Smooth muscle cell of the brain vasculature (primary cell): Measurements from ENCODE around the gene PACRG.
"Not testable (repeated sequence)": the region's sequence is repeated elsewhere in the genome, so short reads cannot be mapped to it uniquely, and the experiment has no call there.

Experiments
- DNase-seq: peaks from one replicate; pipeline ENCODE4 v3.0.0-alpha.2; 2012; ENCODE audit warnings: low read depth, low spot score

The PACRG gene

DNA sequence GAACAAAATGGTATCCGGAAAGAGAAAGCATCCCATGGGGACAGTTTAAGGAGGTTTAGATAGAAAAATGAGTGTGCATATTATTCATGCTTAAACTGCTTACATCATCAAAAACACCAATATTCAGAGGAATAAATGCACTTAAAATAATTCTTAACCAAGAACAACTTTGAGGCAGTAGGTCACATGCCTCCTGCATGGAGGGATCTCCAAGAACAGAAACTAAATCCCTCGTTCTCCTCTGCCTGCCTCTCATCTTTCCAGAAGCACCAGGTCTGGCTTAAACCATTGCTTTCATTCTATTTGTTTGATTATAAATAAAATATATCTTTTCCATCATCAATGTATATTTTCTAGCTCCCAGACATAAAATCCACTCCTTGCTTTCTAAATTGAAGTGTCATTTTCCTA is 583.2 kb downstream of the PACRG start:
- no peak for DNase-seq

DNA sequence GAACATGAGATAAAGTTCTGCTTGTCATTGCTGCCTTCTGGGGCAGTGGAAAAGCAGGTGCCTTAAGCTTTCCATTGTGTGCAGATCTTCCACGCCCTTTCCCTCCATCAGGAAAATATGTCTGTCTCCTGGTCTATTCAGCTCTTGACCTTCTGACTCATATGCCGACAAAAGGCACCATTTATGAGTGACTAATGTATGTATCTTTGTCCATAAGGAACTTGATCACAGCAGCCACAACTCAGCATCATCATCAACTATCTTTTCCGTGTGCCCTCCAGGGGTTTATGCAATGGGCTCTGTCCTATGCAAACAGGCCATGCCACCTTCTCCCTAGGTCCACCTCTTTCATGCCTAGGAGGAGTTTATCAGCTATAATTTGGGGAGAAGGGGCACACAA is 584.1 kb downstream of the PACRG start:
- DNase-seq: no peak

DNA sequence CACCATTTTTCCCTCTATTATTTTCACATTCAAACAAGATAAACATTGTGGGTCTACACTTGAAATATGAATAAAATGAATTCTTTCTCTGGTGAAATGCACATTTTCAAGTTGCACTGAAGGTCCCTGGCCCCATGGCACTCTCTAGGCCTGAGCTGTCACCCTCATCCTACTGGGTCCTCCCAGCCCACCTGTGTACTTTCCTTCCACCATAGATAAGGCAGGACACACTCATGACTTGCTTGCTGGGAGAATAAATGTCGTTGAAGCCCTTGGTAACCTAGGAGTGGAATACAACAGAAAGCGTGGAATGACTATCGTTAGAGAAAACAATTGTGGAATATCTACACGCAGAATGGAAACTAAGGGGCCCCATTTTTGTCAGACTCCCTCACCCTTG is 585.8 kb downstream of the PACRG start:
- DNase-seq: no peak

DNA sequence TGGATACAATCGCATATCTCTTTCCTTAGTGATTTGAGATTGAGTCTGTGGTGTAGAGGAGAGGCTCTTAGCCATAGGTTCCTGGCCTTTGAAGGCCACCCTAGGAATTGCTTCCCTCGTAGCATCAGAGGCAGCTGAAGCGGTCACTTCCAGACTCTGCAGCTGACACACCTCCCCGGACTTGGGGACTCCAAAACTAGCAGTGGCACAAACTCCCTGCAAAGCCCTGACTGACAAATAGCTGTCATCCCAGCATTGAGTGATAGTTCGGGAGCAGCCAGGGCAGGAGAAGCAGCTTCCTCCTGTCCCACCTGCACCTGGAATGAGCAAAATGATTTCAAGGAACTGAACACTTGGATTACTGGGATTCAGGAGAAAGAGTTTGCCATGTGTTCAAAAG is 586.2 kb downstream of the PACRG start:
- no peak for DNase-seq

DNA sequence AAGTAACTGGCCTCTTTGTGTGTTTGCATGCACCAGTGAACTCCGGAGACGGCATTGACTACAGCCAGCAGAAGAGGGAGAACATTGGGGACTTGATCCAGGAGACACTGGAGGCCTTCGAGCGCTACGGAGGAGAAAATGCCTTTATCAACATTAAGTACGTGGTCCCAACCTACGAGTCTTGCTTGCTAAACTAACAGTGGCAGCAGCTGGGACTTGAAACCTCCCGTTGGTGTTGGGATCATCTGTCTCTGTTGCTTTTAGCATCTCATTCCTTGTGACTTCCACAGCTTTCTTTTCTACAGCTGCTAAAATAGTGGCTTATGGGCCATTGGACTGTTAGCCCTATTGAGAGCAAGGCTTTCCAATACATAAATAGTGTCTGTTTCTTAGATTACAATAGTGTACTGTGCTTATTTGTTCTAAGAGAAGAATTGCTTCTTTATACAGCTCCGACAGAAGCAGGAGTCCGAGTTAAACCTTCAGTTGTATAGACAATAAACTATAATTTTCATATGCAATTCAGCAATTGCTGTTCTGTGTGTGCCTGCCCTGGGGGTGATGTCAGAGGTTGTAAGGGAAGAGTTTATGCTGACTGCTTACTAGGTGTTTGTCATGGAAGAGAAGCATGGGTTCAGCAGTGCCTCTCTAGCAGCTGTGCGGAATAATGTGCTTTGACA is 587.2 kb downstream of the PACRG start:
- DNase-seq: no peak

DNA sequence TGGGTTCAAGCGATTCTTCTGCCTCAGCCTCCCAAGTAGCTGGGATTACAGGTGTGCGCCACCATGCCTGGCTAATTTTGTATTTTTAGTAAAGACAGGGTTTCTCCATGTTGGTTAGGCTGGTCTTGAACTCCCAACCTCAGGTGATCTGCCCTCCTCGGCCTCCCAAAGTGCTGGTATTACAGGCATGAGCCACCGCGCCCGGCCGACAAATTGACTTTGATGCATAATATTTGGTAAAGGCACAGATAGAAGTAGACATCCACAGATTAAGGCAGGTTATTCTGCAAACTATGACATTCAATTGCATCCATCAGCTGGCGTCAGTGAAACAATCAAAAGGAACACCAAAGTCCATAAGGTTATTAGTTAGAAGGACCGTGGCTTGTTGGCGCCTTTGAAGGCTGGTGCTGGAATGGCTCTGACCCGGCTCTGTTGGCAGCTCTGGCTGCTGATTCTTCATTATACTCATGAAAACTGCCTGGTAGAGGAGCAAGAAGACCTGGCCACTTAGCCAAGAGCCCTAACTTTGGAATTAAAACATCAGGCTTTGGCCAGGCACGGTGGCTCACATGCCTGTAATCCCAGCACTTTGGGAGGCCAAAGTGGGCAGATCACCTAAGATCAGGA is 589.2 kb downstream of the PACRG start:
- DNase-seq: not testable (repeated sequence)

DNA sequence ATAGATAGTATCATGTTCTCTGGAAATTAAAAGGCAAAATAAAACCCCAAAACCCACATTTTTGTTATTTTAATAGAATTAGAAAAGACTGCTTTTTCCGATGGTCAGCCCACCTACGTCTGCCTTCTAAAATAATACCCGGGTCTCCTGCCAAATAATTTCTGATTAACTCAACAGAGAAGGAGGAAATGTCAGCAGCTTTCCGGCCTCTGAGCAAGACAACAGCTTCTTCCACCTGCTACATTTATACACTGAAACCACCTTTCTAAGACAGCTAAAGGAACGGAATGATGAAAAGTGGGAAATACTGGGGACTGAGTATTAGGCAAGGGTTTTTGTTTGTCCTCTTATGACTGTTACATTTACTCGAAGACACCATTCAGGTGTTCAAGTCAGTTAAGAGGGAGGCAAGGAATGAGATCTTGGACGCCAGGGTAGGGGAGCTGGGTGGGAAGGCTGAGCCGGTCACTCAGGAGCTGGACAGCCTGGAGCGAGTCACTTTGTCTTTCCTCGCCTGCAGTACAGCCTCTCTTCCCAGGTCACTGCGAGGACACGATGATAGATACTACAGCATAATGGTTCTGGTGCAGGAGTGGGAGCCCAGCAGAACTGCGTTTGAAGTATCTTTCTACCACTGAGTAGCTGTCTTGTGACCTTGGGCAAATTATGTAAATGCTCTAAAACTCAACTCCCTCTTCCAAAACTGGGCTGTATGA is 590.5 kb downstream of the PACRG start:
- DNase-seq: no peak

DNA sequence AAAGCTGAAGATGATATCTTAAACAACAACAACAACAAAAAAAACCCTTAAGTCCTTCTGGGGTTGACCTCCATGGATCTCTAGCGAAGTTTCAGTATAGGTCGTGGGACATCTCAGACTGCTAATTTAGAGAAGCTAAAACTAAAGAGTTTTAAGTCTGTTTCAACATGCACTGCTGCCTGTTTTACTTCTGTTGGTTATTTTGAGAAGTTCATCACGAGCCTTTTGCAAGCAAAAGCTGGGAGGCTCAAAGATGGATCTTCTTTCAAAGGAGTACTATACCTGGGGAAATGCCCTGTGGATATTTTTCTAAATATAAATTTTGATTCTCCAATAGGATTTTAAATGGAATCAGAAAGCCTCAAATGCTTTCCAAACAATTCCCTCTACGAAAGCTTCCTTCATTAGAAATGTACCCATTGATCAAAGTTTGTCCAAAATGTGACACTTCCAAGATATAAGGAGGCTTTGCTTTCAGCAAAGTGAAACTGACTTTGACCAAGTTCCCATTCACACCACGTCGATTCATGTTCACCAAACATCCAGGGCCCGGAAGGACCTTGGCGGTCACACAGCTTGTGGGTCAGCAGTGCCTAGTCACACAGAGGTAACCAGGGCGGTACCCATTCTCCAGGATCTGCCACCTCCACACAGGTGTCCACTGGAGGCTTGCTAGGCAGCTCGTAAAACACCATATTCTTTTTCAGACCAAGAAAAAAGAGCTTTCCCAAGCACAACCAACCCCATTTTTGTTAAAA is 592.0 kb downstream of the PACRG start:
- DNase-seq: no peak

DNA sequence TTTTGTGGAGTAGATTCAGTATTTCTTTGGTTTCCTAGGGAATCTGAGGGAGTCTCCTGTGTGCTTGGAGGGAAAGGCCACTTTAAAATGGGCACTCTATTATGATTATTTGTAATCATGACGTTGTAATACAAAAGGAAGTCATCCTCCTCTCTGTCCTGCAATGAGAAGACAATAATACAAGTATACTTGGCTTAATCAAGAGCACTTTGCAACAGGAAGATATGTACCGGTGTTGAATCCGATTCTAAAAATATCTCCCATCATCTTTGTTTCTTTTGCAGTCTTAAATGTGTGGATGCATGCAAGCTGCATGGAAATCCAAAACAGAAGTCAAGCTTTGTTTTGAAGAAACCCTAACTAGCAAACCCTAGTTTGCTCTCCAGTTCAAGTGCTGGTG is 592.6 kb downstream of the PACRG start:
- no peak for DNase-seq

DNA sequence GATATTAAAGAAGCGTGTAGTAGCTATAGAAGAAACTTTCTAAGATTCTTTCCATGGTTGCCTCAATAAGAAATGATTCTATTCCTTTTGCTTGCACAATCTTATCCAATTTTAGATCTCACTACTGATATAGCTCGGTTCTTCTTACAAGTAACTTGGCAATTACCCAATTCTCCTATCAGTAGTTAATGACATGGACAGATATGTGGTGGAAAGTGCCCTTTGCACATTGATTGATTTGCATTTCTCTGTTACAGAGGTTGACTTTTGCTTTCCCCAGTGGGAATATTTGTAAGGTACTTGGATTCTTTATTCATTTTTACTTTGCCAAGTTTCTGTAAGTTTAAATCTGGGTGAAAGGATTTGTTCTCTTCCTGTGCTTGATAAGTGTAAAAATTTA is 593.0 kb downstream of the PACRG start:
- no peak for DNase-seq

DNA sequence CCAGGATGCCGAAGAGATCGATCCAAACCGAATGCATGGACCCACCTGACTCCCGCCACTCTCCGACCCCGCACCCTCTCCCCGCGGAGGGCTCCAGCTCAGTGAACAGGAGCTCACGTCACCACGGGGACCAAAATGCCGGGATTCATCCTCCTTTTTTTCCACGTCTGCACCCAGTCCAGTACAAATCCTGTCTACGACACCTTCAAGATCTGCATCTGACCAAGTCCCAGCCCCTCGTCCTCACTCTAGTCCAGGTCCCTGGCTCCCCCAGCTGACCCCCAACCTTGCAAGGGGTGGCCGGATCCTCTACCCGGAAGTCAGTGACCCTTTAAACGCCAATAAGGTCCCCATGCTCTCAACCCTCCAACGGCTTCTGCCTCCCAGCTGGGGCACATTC is 593.9 kb downstream of the PACRG start:
- DNase-seq: no peak

DNA sequence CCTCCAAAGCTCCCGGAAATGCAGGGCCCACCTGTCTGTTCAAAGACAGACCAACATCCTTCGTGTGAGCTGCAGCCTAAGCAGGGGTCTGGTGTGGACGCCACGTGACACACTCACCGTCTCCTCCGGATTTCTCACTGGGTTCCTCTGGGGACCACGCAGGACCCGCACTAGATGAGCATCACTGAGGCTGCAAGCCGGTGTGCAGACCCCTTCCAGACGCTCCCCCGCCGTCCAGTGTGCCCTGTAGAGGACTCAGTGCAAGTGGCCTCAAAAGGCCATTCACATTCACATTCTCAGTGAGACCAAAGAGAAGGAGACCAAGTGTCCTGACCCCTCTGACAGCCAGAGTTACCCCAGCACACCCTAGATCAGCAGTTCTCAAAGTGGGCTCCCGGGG is 595.5 kb downstream of the PACRG start:
- DNase-seq: no peak

DNA sequence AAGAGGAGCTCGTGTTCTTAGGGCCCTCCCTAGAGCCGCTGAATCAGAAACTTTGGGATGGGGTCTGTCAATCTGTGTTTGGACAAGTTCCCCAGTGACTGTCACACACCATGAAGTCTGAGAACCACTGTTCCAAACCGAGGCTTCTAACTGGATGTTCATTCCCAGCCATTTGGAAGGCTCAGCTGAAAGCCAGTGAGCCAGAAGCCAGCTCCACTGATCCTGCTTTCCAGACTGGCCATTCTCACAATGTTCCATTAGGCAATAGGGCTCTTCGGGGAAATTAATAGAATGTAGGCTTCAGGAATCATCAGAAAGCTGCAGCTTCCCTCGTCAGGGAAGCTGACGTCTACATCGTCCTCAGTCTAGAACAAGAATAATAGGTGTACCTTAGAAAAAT is 595.9 kb downstream of the PACRG start:
- DNase-seq: no peak

DNA sequence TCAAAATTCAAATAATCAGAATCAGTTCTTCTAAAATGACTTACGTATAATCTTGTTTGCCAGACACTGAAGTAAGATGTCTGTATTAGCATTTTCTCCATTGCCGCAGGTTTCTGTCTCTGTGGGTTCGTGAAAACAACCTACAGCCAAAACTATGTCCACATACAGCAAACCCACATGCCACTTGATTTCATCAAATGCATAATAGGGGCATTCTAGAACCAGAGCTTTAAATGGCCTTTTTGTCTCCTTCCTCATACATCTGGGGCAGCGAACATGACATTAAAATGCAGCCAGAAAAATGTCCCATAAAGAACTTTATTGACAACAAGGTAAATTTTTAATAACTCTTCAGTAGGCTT is 596.5 kb downstream of the PACRG start:
- DNase-seq: no peak

DNA sequence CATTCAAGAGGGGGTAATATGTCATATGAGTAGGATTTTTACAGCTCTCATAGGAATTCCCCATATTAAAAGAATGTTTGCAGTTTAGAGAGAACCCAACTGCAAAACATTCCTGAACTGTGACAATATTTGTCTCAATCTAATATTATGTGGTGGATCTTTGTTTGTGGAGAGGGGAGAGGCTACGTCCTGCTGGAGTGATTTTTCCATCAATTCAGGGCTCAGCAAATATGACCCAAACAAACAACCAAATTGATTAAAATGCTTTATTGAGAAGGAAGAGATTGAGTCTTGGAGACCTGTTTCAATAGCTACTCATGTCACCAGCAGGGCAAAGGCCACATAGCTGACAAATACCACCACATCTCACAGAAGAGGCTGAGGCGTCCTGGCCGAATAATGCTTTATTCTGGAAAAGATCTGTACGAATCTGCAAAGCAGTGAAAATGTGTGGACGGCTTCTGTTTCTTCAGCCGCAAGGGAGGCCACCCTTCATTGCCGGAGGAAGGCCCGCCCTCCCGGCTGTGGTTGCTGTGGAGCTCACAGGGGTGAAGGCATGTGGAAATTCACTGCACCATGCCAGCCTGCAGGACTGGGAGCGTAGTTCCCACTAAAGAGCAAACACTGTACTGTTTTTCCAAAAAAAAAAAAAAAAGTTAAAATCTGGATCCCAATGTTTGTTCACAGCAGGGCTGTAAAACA is 597.1 kb downstream of the PACRG start:
- no peak for DNase-seq

DNA sequence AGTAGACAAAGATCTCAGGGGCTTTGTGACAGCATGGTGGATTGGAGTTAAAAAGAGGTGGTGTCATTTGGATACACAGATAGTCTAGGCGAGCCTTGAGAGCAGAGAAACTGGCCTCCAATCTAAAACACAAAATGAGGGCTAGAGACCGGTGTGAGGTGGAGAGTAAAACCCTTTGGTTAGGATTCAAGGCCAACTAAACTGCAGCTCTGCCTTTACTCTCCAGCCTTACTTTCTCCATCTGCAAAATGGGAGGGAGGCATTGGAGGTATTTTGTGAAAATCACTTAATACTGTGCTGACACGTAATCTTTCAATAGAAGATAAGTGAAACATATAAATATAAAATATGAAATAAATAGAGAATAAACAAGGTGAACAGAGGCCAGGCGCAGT is 597.6 kb downstream of the PACRG start:
- no peak for DNase-seq

DNA sequence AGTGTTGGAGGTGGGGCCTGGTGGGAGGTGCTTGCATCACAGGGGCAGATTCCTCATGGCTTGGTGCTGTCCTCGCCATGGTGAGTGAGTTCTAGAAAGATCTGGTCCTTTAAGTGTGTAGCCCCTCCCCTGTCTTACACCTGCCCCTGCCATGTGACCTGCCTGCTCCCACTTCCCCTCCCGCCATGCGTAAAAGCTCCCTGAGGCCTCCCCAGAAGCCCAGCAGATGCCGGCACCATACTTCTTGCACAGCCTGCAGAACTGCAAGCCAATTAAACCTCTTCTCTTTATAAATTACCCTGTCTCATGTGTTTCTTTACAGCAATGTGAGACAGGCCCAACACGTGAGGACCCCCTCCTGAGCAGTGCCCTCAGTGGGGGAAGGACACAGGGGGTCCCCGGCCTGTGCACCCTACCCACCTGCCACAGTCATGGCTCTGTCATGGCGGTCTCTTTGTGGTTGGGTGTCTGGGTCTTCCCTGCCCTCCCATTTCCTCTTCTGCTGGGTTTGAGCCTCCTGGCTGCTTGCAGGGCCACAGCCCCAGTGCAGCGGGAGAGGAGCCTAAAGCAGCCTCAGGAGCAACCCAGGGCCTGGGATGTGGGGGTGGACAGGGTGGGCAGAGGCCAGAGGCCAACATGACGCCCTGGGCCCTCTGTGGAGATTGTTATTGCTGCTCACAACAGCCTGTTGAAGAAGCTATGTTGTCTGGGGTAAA is 599.5 kb downstream of the PACRG start:
- no peak for DNase-seq

DNA sequence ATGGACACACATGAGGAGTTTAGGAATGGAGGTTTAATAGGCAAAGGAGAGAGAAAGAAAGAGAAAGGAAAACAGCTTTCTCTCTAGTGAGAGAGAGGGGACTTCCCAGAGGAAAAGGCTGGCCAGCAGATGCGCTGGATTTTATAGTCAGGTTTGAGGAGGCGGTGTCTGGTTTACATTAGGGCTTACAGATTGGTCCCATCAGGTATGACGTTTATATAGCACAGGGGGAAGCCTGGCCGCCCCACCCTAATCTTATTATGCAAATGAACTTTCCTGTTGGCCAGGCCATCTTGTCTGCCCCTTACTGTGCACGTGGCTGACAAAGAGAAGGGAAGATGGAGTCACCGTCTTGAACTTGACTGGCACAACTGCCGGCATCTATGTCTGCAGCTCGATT is 600.1 kb downstream of the PACRG start:
- DNase-seq: no peak

DNA sequence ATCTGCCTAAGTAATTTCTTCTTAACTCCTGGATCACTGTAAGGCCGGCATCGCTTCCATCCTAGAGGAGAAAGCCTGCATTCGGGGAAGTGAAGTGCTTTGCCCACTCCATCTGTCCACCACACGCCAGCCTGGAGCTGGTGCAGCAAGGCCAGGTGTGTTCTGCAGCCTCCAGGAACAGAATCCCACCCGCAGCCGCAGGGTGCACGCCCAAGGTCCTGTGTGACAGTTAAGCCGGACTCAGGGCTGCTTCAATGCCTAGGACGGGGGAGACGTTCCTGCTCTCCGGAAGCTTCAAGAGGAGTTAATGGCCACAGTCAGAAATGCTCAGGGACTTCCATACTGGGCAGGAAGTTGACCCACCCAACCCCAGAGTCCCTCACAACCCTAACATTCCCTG is 600.6 kb downstream of the PACRG start:
- DNase-seq: no peak

DNA sequence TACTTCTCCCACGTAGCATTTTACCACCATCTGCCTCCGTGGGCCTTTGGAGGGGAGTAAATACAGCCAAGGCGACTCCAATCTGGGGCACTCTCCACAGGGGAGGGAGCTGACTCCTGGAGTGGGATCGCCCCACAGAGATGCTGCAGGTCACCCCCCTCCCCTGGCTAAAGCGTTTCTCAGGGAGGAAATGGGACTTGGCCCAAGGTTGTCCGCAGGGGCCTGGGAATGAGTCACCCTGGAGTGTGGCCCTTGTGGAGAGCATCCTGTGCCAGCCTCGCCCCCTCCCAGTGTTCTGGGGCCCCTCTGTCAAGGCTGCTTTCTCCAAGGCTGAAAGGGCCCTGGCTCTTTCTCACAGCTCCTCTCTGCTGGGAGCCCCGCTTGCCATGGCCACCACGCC is 602.2 kb downstream of the PACRG start:
- DNase-seq: peak; percentile 59

DNA sequence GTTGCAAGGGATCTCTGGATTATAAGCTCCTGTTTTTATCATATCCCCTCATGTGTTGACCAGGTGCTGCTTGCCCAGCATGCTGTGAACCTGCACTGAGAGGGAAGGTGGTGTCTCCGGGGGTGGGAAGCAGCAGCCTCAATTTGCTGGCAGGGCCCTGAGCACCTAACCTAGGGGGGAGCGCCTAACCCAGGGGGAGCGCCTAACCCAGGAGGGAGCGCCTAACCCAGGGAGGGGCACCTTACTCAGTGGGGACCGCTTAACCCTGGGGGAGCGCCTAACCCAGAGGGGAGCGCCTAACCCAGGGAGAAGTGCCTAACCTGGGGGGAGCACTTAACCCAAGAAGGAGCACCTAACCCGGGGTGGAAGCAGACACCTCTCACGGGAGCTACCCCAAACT is 603.5 kb downstream of the PACRG start:
- DNase-seq: no peak
